HepG2 (cell line): ENCODE data around the gene C2orf81. TPM values are rescaled to one million over a fixed set of nuclear protein-coding genes. Genes with fewer than 3 reads are reported as not detected.
A peak's percentile ranks its signal among the peaks of the same experiment; 100 is the strongest.

Experiments
- ERF ChIP-seq: IDR thresholded peaks from 2 replicates; pipeline ENCODE4 v1.6.1; 2018; ENCODE audit warnings: missing biosample characterization, missing genetic modification reagents
- MEIS2 ChIP-seq: sonication (generic); formaldehyde crosslinking; IDR thresholded peaks from 2 replicates; pipeline ENCODE4 v1.9.0; 2021; ENCODE audit warnings: mild to moderate bottlenecking, missing genetic modification reagents
- NR2F1 ChIP-seq, 2 experiments: fragments of 450-650 bp in 1 of 2; formaldehyde crosslinking in 1 of 2; IDR thresholded peaks; 2 replicates each; pipeline versions ENCODE4 v1.5.0 to v1.6.1; 2016 to 2020; ENCODE audit warnings: mild to moderate bottlenecking in 1 of 2, missing compliant biosample characterization in 1 of 2, missing genetic modification reagents in 1 of 2, moderate library complexity in 1 of 2
- POLR2G ChIP-seq: fragments of 200-400 bp; formaldehyde crosslinking; IDR thresholded peaks from 2 replicates; pipeline ENCODE4 v1.6.1; 2018; ENCODE audit warnings: mild to moderate bottlenecking, low read depth, low read length, moderate library complexity
- RCOR2 ChIP-seq: IDR thresholded peaks from 2 replicates; pipeline ENCODE4 v1.6.1; 2016; ENCODE audit warnings: missing biosample characterization, missing genetic modification reagents
- YY1 ChIP-seq: IDR thresholded peaks from 2 replicates; pipeline ENCODE4 v1.6.1; 2011; ENCODE audit warnings: low read length, low read depth, moderate library complexity, mild to moderate bottlenecking; ENCODE audit not compliant: insufficient read depth, insufficient replicate concordance
- ZNF160 ChIP-seq: sonication (generic); formaldehyde crosslinking; IDR thresholded peaks from 2 replicates; pipeline ENCODE4 v1.8.0; 2022; ENCODE audit warnings: mild to moderate bottlenecking, inconsistent platforms, missing genetic modification reagents
- ZNF253 ChIP-seq: sonication (generic); formaldehyde crosslinking; IDR thresholded peaks from 2 replicates; pipeline ENCODE4 v1.8.0; 2022; ENCODE audit warnings: mild to moderate bottlenecking, missing genetic modification reagents, borderline replicate concordance
- ZNF274 ChIP-seq: sonication (generic); formaldehyde crosslinking; IDR thresholded peaks from 2 replicates; pipeline ENCODE4 v1.5.1; 2020; ENCODE audit warnings: mild to moderate bottlenecking, missing genetic modification reagents
- ZNF768 ChIP-seq: sonication (generic); formaldehyde crosslinking; IDR thresholded peaks from 2 replicates; pipeline ENCODE4 v1.4.0; 2020; ENCODE audit warnings: missing genetic modification reagents
- ZNF773 ChIP-seq: sonication (generic); formaldehyde crosslinking; IDR thresholded peaks from 2 replicates; pipeline ENCODE4 v1.4.0; 2020; ENCODE audit warnings: missing genetic modification reagents, borderline replicate concordance
- ZNF850 ChIP-seq: sonication (generic); formaldehyde crosslinking; conservative IDR thresholded peaks from 2 replicates; pipeline ENCODE4 v1.9.0; 2021; ENCODE audit warnings: mild to moderate bottlenecking, missing genetic modification reagents
- polyA plus RNA-seq, 8 experiments: library from polyadenylated mRNA; depleted of rRNA in 3 of 8; stranded (reverse) in 7 of 8; unstranded in 1 of 8; fragments of >200 nt; fragmentation: Illumina TruSeq in 4 of 8; extraction: Trizol in 4 of 8; gene quantifications; 2 replicates each; pipeline versions ENCODE4 v1.2.1 to v1.2.3, GENCODE V29; 2011 to 2016; ENCODE audit warnings: low read depth in 4 of 8, missing spikeins in 1 of 8, mixed read lengths in 1 of 8; ENCODE audit not compliant: insufficient read depth in 1 of 8
- total RNA-seq, 5 experiments: library from RNA; depleted of rRNA; stranded (reverse); fragments of >200 nt; fragmentation: Illumina TruSeq; extraction: Trizol; gene quantifications; 2 replicates each; pipeline ENCODE4 v1.2.3, GENCODE V29; 2016; ENCODE audit warnings: low read depth in 1 of 5
- TF ChIP-seq, protein P1 (sequence below): sonication (generic); formaldehyde crosslinking; IDR thresholded peaks from 2 replicates; pipeline ENCODE4 v1.5.0; 2020; ENCODE audit warnings: missing genetic modification reagents, mild to moderate bottlenecking, borderline replicate concordance
- TF ChIP-seq, protein P2 (sequence below): sonication (generic); formaldehyde crosslinking; IDR thresholded peaks from 2 replicates; pipeline ENCODE4 v1.5.0; 2020; ENCODE audit warnings: mild to moderate bottlenecking, missing genetic modification reagents, borderline replicate concordance
- TF ChIP-seq, protein P3 (sequence below): sonication (generic); formaldehyde crosslinking; IDR thresholded peaks from 2 replicates; pipeline ENCODE4 v1.9.0; 2021; ENCODE audit warnings: missing genetic modification reagents, borderline replicate concordance
- TF ChIP-seq, protein P4 (sequence below): sonication (generic); formaldehyde crosslinking; IDR thresholded peaks from 2 replicates; pipeline ENCODE4 v1.4.0; 2020; ENCODE audit warnings: missing genetic modification reagents, borderline replicate concordance
- TF ChIP-seq, protein P5 (sequence below): sonication (generic); formaldehyde crosslinking; IDR thresholded peaks from 2 replicates; pipeline ENCODE4 v1.4.0; 2020; ENCODE audit warnings: low read depth, mild to moderate bottlenecking, missing genetic modification reagents

The C2orf81 gene
- total and polyA plus RNA-seq, 2 of the 13 experiments (the other 11 are each of a cell fraction or from before 2014, with no cell fraction given): 0.15 to 0.17 TPM

DNA sequence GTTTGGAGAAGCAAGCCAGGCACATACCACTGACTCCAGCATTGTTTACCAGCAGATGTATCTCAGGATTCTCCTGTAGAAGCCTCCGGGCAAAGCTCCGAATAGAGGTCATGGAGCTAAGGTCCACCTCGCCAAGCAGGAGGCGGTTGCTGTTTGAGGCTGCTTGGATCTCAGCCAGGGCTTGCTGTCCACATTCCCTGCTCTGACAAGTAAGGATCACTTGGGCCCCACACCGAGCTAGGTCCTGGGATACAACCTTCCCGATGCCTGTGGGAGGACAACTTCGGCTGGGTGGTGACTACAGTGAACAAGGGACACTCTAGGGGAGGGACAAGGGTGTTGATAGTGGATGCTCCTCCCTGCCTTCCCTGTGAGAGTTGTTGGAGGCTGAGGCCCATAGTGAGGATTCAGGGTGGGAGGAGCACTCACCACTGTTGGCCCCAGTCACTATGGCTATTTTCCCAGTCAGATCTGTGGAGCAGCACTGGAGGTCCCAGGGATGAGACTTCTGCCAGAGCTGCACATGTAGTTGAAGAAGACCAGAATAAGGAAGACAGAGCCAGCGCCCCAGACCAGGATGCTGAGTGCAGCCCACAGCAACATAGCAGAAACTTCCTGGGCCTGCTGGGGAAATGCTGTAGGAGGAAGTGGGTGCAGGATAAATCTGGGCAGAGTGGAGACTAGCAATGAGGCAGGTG, 8.3 kb downstream of the C2orf81 start (continued):
- TF ChIP-seq, protein P1, sequence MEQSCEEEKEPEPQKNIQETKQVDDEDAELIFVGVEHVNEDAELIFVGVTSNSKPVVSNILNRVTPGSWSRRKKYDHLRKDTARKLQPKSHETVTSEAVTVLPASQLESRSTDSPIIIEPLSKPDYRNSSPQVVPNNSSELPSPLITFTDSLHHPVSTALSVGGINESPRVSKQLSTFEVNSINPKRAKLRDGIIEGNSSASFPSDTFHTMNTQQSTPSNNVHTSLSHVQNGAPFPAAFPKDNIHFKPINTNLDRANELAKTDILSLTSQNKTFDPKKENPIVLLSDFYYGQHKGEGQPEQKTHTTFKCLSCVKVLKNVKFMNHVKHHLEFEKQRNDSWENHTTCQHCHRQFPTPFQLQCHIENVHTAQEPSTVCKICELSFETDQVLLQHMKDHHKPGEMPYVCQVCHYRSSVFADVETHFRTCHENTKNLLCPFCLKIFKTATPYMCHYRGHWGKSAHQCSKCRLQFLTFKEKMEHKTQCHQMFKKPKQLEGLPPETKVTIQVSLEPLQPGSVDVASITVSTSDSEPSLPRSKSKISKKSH (CRISPR knock-in tag): no peak
- TF ChIP-seq, protein P2, sequence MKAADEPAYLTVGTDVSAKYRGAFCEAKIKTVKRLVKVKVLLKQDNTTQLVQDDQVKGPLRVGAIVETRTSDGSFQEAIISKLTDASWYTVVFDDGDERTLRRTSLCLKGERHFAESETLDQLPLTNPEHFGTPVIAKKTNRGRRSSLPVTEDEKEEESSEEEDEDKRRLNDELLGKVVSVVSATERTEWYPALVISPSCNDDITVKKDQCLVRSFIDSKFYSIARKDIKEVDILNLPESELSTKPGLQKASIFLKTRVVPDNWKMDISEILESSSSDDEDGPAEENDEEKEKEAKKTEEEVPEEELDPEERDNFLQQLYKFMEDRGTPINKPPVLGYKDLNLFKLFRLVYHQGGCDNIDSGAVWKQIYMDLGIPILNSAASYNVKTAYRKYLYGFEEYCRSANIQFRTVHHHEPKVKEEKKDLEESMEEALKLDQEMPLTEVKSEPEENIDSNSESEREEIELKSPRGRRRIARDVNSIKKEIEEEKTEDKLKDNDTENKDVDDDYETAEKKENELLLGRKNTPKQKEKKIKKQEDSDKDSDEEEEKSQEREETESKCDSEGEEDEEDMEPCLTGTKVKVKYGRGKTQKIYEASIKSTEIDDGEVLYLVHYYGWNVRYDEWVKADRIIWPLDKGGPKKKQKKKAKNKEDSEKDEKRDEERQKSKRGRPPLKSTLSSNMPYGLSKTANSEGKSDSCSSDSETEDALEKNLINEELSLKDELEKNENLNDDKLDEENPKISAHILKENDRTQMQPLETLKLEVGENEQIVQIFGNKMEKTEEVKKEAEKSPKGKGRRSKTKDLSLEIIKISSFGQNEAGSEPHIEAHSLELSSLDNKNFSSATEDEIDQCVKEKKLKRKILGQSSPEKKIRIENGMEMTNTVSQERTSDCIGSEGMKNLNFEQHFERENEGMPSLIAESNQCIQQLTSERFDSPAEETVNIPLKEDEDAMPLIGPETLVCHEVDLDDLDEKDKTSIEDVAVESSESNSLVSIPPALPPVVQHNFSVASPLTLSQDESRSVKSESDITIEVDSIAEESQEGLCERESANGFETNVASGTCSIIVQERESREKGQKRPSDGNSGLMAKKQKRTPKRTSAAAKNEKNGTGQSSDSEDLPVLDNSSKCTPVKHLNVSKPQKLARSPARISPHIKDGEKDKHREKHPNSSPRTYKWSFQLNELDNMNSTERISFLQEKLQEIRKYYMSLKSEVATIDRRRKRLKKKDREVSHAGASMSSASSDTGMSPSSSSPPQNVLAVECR (CRISPR knock-in tag): peak; percentile 63
- TF ChIP-seq YY1 (peak; percentile 28), NR2F1 (CRISPR knock-in tag; IDR thresholded peaks at IDR 0.05) (no peak; a peak in 1 of 4 replicates), ZNF850 (CRISPR knock-in tag) (no peak), ZNF160 (CRISPR knock-in tag) (no peak), ERF (CRISPR knock-in tag) (no peak), ZNF773 (CRISPR knock-in tag) (no peak), POLR2G (no peak), RCOR2 (CRISPR knock-in tag) (peak; percentile 60; the same call in 1 of the 2 replicates), ZNF274 (CRISPR knock-in tag) (0 out of 2 replicates have a peak, but pooled peaks have one; percentile 57), ZNF253 (CRISPR knock-in tag) (no peak), ZNF768 (CRISPR knock-in tag) (no peak), MEIS2 (CRISPR knock-in tag) (no peak)
- TF ChIP-seq, protein P3, sequence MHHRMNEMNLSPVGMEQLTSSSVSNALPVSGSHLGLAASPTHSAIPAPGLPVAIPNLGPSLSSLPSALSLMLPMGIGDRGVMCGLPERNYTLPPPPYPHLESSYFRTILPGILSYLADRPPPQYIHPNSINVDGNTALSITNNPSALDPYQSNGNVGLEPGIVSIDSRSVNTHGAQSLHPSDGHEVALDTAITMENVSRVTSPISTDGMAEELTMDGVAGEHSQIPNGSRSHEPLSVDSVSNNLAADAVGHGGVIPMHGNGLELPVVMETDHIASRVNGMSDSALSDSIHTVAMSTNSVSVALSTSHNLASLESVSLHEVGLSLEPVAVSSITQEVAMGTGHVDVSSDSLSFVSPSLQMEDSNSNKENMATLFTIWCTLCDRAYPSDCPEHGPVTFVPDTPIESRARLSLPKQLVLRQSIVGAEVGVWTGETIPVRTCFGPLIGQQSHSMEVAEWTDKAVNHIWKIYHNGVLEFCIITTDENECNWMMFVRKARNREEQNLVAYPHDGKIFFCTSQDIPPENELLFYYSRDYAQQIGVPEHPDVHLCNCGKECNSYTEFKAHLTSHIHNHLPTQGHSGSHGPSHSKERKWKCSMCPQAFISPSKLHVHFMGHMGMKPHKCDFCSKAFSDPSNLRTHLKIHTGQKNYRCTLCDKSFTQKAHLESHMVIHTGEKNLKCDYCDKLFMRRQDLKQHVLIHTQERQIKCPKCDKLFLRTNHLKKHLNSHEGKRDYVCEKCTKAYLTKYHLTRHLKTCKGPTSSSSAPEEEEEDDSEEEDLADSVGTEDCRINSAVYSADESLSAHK (CRISPR knock-in tag): no peak
- TF ChIP-seq, protein P4, sequence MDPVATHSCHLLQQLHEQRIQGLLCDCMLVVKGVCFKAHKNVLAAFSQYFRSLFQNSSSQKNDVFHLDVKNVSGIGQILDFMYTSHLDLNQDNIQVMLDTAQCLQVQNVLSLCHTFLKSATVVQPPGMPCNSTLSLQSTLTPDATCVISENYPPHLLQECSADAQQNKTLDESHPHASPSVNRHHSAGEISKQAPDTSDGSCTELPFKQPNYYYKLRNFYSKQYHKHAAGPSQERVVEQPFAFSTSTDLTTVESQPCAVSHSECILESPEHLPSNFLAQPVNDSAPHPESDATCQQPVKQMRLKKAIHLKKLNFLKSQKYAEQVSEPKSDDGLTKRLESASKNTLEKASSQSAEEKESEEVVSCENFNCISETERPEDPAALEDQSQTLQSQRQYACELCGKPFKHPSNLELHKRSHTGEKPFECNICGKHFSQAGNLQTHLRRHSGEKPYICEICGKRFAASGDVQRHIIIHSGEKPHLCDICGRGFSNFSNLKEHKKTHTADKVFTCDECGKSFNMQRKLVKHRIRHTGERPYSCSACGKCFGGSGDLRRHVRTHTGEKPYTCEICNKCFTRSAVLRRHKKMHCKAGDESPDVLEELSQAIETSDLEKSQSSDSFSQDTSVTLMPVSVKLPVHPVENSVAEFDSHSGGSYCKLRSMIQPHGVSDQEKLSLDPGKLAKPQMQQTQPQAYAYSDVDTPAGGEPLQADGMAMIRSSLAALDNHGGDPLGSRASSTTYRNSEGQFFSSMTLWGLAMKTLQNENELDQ: no peak
- TF ChIP-seq, protein P5, sequence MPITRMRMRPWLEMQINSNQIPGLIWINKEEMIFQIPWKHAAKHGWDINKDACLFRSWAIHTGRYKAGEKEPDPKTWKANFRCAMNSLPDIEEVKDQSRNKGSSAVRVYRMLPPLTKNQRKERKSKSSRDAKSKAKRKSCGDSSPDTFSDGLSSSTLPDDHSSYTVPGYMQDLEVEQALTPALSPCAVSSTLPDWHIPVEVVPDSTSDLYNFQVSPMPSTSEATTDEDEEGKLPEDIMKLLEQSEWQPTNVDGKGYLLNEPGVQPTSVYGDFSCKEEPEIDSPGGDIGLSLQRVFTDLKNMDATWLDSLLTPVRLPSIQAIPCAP: no peak
